Activated CD8-positive, alpha-beta T cell treated with anti-CD3 and anti-CD28 coated beads, Interleukin-2, amount 10 ng/mL, durations not matched to agents 7 days and 5 days (primary cell): ENCODE results near the gene LIN7B. TPM values are rescaled to one million over a fixed set of nuclear protein-coding genes. Genes with fewer than 3 reads are reported as not detected.

ENCODE experiments used
- ATAC-seq: fragments of 150-1000 bp; cut with Tn5 transposase; one replicate; pipeline ENCODE4 v1.10.0; 2021; ENCODE audit warnings: moderate library complexity
- CTCF ChIA-PET: fragments of 350-600 bp; sonication (Branson Sonifier 250); formaldehyde crosslinking; loops from one replicate; lab custom pipeline; 2021; ENCODE audit warnings: antibody characterized with exemption; lab: Charles Lee
- POLR2A ChIA-PET: fragments of 350-600 bp; sonication (Branson Sonifier 250); formaldehyde crosslinking; loops from one replicate; lab custom pipeline; 2021; ENCODE audit warnings: antibody characterized with exemption; lab: Charles Lee
- DNase-seq: peaks from one replicate; pipeline ENCODE4 v3.0.0-alpha.2; 2020
- H3K27ac Mint-ChIP-seq: one replicate; pipeline ENCODE4 v1.8.0; 2021; ENCODE audit warnings: mild to moderate bottlenecking, mixed read lengths
- H3K27me3 Mint-ChIP-seq: one replicate; pipeline ENCODE4 v1.8.0; 2021; ENCODE audit warnings: low read depth, mixed read lengths
- H3K36me3 Mint-ChIP-seq: one replicate; pipeline ENCODE4 v1.8.0; 2021; ENCODE audit warnings: low read depth, mixed read lengths
- H3K4me1 Mint-ChIP-seq: one replicate; pipeline ENCODE4 v1.8.0; 2021; ENCODE audit warnings: low read depth, mixed read lengths
- H3K4me3 Mint-ChIP-seq: one replicate; pipeline ENCODE4 v1.8.0; 2021; ENCODE audit warnings: mild to moderate bottlenecking, mixed read lengths
- H3K9me3 Mint-ChIP-seq: one replicate; pipeline ENCODE4 v1.8.0; 2022; ENCODE audit warnings: mixed read lengths; ENCODE audit not compliant: insufficient read depth
- total RNA-seq, 2 experiments: library from RNA; stranded (reverse); gene quantifications; one replicate each; pipeline ENCODE4 v1.2.3, GENCODE V29; 2021

LIN7B gene
- total RNA-seq, 2 experiments from 2014 or later = 3.7 to 6.3 TPM

GRCh38 chr19:49098795-49099194 is 15.4 kb upstream of the LIN7B start:
- ATAC-seq (no peak), DNase-seq (no peak)
- Mint-ChIP-seq H3K27ac (peak overlapping the region; percentile 70), H3K4me1 (peaks cover 21% of the 10 kb centered on the region), H3K4me3 (no peak overlapping the region), H3K27me3 (no peaks in the 10 kb centered on the region), H3K9me3 (no peaks in the 10 kb centered on the region), H3K36me3 (peaks cover 60% of the 10 kb centered on the region)
- POLR2A ChIA-PET = interaction anchor here (1.2 to 1.3 kb wide), 2 partner anchors 9 to 15 kb away, joined by 3 read pairs; partner anchors contain the start of gene LIN7B
- CTCF ChIA-PET = interaction anchor here (1.6 to 5.0 kb wide), 9 partner anchors 11 to 127 kb away, joined by 4 to 94 read pairs (median 19); partner anchors contain the start of gene LIN7B

DNA sequence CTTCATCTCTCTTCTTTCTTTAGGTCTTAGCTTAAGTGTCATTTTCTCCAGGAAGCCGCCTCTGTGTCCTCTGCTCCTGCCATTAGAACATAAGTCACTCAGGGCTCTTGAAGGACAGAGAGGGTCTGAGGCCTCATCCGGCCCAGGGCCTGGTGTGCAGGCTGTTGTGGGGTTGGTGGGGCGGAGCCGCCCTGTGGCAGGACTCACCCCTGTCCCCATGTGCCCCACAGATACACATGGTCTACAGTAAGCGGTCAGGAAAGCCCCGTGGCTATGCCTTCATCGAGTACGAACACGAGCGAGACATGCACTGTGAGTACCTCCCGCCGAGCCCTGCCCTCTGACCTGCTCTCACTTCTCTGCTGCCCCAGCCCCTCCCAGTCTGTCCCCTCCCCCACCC is 13.0 kb upstream of the LIN7B start:
- Mint-ChIP-seq H3K9me3 (no peaks in the 10 kb centered on the region), H3K27ac (no peak overlapping the region), H3K36me3 (peaks cover 65% of the 10 kb centered on the region), H3K4me3 (no peak overlapping the region), H3K27me3 (no peaks in the 10 kb centered on the region), H3K4me1 (peaks cover 21% of the 10 kb centered on the region)
- DNase-seq (no peak), ATAC-seq (no peak)
- ChIA-PET POLR2A (no interaction called here), CTCF (interaction anchor here (0.7 to 5.0 kb wide), 3 partner anchors 14 to 97 kb away, joined by 3 to 70 read pairs (median 3); no protein-coding TSS in a partner anchor)

DNA sequence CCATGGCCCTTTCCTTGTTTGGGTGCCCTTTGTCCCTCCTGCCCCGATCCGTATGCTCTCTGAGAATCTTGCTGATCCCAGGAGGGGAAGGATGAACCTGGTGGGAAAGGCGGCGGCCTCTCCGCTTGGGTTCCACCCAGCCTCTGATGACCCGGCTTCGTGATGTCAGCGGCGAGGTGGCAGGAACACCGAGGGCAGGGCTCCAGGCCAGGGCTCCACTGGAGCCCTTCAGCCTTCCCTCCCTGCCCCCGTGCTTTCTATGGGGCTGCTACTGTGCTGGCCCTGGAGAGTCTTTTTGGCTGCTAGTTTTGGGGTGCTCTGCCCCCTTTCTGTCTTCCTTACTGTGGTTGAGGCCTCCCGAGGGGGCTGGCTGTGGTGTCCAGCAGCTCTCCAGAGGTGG is 11.9 kb upstream of the LIN7B start:
- H3K27ac Mint-ChIP-seq = peak overlapping the region; percentile 20
- ChIA-PET POLR2A (no interaction called here), CTCF (no interaction called here)
- no peaks in the 10 kb centered on the region for H3K27me3 Mint-ChIP-seq
- H3K4me3 Mint-ChIP-seq = no peak overlapping the region
- no peak for ATAC-seq
- H3K4me1 Mint-ChIP-seq = peaks cover 18% of the 10 kb centered on the region
- H3K36me3 Mint-ChIP-seq = peaks cover 70% of the 10 kb centered on the region
- no peak for DNase-seq
- H3K9me3 Mint-ChIP-seq = no peaks in the 10 kb centered on the region

DNA sequence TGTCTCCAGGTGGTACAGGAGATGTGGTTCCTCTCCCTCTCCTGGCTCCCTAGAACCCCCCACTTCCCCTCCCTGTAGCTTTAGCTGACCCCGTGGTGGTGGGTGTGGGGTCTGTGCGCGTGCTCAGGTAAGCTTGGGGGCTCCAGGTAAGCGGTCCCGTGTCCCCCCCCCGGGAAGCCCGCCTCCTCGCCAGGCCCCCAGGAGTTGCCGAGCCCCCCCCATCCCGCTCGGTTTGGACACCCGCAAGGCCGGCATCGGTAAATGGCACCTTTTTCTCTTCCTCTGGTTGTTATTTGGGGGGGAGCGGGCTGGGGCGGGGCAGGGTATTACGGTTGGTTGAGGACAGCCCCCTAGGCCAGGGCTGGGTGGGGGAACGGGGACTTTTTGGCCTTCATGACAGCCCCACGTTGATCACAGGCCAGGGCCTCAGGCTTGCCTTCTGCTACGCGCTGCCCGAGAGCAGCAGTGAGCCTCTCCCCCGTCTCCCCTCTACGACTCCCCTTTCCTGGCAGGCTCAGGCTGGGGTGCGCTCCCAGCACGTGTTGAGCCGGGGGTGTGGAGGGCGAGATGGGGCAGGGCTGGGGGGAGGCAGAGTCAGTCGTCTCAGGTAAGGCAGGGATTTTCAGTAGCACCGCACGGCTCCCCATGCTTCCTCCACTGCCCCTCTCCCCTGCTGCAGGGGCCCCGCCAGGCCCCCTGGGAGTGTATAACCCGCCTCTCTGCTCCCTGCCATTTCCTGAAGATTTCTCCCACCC is 10.7 kb upstream of the LIN7B start:
- H3K36me3 Mint-ChIP-seq = peaks cover 67% of the 10 kb centered on the region
- POLR2A ChIA-PET = no interaction called here
- no peak overlapping the region for H3K4me3 Mint-ChIP-seq
- CTCF ChIA-PET = no interaction called here
- no peak overlapping the region for H3K27ac Mint-ChIP-seq
- H3K9me3 Mint-ChIP-seq = no peaks in the 10 kb centered on the region
- peaks cover 6% of the 10 kb centered on the region for H3K4me1 Mint-ChIP-seq
- ATAC-seq (no peak), DNase-seq (no peak)
- no peaks in the 10 kb centered on the region for H3K27me3 Mint-ChIP-seq

DNA sequence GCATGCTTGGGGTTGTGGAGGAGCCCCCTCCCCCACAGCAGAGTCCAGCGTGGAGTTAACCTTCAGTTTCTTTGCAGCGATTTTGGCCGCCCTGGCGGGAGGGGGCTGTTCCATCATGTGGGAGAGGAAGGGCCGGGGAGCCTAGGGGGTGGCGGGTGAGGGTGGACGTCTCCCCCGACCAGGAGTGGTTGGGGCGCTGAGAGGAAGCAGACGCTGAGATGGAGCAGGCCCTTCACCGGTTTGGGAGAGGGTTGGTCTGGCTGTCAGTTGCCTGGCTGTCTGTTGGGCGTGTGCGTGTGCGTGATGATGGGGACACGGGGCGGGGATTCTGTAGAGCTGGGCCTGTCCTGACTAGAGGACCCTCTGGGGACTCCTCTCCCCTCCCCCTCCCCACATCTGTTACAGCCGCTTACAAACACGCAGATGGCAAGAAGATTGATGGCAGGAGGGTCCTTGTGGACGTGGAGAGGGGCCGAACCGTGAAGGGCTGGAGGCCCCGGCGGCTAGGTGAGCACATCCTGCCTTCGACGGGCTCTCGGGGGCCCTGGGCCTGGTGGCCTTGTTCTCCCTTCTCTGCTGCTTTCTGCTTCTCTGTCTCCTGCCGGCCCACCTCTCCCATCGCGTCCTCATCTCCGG is 9.8 kb upstream of the LIN7B start:
- POLR2A ChIA-PET = no interaction called here
- CTCF ChIA-PET = interaction anchor here (1.2 to 2.8 kb wide), 3 partner anchors 10 to 107 kb away, joined by 3 to 22 read pairs (median 9); partner anchors contain the start of gene LIN7B
- no peak overlapping the region for H3K4me3 Mint-ChIP-seq
- DNase-seq (no peak), ATAC-seq (no peak)
- H3K4me1 Mint-ChIP-seq = peaks cover 4% of the 10 kb centered on the region
- no peak overlapping the region for H3K27ac Mint-ChIP-seq
- no peaks in the 10 kb centered on the region for H3K27me3 Mint-ChIP-seq
- no peaks in the 10 kb centered on the region for H3K9me3 Mint-ChIP-seq
- peaks cover 68% of the 10 kb centered on the region for H3K36me3 Mint-ChIP-seq

DNA sequence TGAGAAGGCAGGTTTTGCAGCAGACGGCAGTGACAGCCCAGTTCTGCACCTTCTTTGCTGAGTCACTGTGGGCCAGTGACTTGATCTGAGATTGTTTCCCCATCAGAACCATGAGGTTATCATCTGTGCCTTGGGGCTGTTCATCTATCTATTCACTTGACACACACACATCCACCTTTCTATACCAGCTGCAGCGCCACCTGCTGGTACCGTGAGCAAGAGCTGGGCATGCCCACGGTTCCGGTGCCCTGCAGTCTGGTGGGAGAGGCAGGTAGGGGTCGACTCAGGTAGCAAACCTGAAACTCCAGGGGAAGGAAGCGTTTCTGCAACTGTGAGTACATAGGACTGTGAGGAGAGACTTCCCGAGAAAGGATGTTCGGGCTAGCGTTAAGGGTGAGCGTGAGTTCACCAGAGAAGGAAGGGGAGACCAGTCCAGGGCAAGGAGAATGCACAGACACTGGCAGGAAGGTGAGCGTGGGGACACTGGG is 7.5 kb upstream of the LIN7B start:
- Mint-ChIP-seq H3K27me3 (no peaks in the 10 kb centered on the region), H3K27ac (no peak overlapping the region), H3K4me3 (no peak overlapping the region), H3K36me3 (peaks cover 53% of the 10 kb centered on the region), H3K4me1 (peaks cover 4% of the 10 kb centered on the region), H3K9me3 (no peaks in the 10 kb centered on the region)
- ChIA-PET POLR2A (interaction anchor here (1.0 to 1.2 kb wide), 2 partner anchors 9 to 20 kb away, joined by 3 to 4 read pairs; no protein-coding TSS in a partner anchor), CTCF (interaction anchor here (0.9 to 2.8 kb wide), 14 partner anchors 8 to 109 kb away, joined by 3 to 30 read pairs (median 5); partner anchors contain the start of genes CGB7 and LIN7B)
- ATAC-seq (peak; percentile 79), DNase-seq (peak; percentile 74)

DNA sequence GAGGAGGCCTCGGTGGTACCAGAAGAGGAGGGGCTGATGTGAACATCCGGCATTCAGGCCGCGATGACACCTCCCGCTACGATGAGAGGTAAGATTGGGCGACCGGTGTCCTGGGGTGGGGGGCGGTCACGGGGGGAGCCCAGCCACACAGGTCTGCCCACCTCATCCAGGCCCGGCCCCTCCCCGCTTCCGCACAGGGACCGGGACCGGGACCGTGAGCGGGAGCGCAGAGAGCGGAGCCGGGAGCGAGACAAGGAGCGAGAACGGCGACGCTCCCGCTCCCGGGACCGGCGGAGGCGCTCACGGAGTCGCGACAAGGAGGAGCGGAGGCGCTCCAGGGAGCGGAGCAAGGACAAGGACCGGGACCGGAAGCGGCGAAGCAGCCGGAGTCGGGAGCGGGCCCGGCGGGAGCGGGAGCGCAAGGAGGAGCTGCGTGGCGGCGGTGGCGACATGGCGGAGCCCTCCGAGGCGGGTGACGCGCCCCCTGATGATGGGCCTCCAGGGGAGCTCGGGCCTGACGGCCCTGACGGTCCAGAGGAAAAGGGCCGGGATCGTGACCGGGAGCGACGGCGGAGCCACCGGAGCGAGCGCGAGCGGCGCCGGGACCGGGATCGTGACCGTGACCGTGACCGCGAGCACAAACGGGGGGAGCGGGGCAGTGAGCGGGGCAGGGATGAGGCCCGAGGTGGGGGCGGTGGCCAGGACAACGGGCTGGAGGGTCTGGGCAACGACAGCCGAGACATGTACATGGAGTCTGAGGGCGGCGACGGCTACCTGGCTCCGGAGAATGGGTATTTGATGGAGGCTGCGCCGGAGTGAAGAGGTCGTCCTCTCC is 6.3 kb upstream of the LIN7B start:
- H3K4me3 Mint-ChIP-seq = no peak overlapping the region
- H3K27me3 Mint-ChIP-seq = no peaks in the 10 kb centered on the region
- no peak overlapping the region for H3K27ac Mint-ChIP-seq
- peaks cover 51% of the 10 kb centered on the region for H3K36me3 Mint-ChIP-seq
- peaks cover 4% of the 10 kb centered on the region for H3K4me1 Mint-ChIP-seq
- DNase-seq (no peak), ATAC-seq (no peak)
- CTCF ChIA-PET = interaction anchor here (7.3 kb wide), 1 partner anchor 9 kb away, joined by 94 read pairs; no protein-coding TSS in a partner anchor
- no peaks in the 10 kb centered on the region for H3K9me3 Mint-ChIP-seq
- POLR2A ChIA-PET = interaction anchor here (0.5 kb wide), 1 partner anchor 10 kb away, joined by 3 read pairs; no protein-coding TSS in a partner anchor

DNA sequence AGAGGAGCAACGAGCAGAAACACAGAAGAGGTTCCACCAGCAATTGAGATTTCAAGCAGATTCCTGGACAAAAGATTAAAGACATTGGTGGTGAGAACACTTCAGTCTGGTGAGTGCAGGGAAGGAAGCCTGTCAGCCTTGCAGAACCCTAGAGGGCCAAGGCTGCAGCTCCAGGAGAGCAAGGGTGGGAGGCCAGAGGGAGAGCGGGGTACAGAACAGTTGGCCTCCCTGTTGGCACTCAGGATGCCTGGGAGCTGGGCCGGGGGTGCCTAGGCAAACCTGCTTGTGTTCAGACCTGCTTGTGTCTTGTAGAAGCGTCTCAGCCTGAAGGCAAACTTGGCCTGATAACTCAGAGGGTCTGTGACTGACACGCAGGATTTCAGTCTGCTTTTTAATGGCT is 5.1 kb upstream of the LIN7B start:
- ChIA-PET POLR2A (no interaction called here), CTCF (interaction anchor here (7.3 kb wide), 1 partner anchor 10 kb away, joined by 94 read pairs; no protein-coding TSS in a partner anchor)
- Mint-ChIP-seq H3K36me3 (peaks cover 48% of the 10 kb centered on the region), H3K9me3 (no peaks in the 10 kb centered on the region), H3K27ac (no peak overlapping the region), H3K4me1 (peaks cover 12% of the 10 kb centered on the region), H3K27me3 (no peaks in the 10 kb centered on the region), H3K4me3 (no peak overlapping the region)
- ATAC-seq (no peak), DNase-seq (no peak)

DNA sequence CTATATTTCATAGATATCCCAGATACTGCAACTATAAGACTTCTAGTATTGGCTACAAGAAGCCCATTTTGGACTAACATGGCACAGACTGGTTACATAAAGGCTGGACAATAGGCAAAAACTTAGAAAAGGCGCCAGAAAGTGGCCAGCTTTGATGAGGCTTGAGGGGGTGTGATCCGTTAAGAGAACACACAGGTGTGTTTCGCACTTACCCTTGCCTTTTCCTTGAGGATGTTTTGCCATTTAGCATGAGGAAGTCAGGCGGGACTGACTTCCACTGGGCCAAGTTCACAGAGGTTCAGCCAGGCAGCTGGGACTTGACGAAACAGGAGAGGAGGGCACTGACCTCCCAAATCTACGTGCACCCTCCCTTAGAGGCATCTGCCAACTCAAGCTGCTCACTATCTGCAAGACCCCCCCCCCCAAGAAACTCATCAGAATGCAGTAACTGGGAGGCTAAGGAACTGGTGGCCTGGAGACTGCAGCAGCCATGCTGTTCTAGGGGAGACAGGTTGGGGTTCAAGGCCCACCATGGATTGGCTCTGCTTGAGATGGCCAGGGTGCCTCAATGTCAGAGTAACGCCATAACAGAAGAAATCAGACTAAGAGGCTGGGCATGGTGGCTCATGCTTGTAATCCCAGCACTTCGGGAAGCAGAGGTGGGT is 4.5 kb upstream of the LIN7B start:
- Mint-ChIP-seq H3K4me3 (no peak overlapping the region), H3K27me3 (no peaks in the 10 kb centered on the region), H3K27ac (no peak overlapping the region), H3K9me3 (no peaks in the 10 kb centered on the region), H3K36me3 (peaks cover 42% of the 10 kb centered on the region), H3K4me1 (peaks cover 13% of the 10 kb centered on the region)
- ChIA-PET POLR2A (no interaction called here), CTCF (interaction anchor here (7.3 kb wide), 1 partner anchor 11 kb away, joined by 94 read pairs; no protein-coding TSS in a partner anchor)
- DNase-seq = no peak
- ATAC-seq = no peak

GRCh38 chr19:49110567-49110966 is 3.6 kb upstream of the LIN7B start:
- CTCF ChIA-PET = interaction anchor here (1.0 to 7.3 kb wide), 3 partner anchors 12 to 36 kb away, joined by 3 to 94 read pairs (median 6); no protein-coding TSS in a partner anchor
- DNase-seq (no peak), ATAC-seq (no peak)
- H3K4me3 Mint-ChIP-seq = no peak overlapping the region
- no peaks in the 10 kb centered on the region for H3K27me3 Mint-ChIP-seq
- no peaks in the 10 kb centered on the region for H3K9me3 Mint-ChIP-seq
- peaks cover 33% of the 10 kb centered on the region for H3K36me3 Mint-ChIP-seq
- POLR2A ChIA-PET = no interaction called here
- peaks cover 18% of the 10 kb centered on the region for H3K4me1 Mint-ChIP-seq
- no peak overlapping the region for H3K27ac Mint-ChIP-seq
